ENCODE data around the gene TRIM38.

Gene TRIM38

GRCh38 chr6:26028746-26029569 is 66.4 kb downstream of the TRIM38 start (continued):
- TF ChIP-seq ZNF518A (tag by site-specific recombination; conservative IDR thresholded peaks at IDR 0.05; ENCODE audit: low read depth) (no peak), ZNF555 (tag by site-specific recombination; conservative IDR thresholded peaks at IDR 0.05) (no peak), ZNF10 (tag by site-specific recombination; IDR thresholded peaks at IDR 0.05) (peak; percentile 25; the same call in 1 of the 2 replicates), ZNF174 (tag by site-specific recombination; IDR thresholded peaks at IDR 0.05) (no peak), ZNF785 (tag by site-specific recombination; IDR thresholded peaks at IDR 0.05) (no peak), PRDM1 (tag by site-specific recombination; IDR thresholded peaks at IDR 0.05) (peak; percentile 79), ZNF449 (tag by site-specific recombination; IDR thresholded peaks at IDR 0.05) (no peak), ZNF580 (tag by site-specific recombination; IDR thresholded peaks at IDR 0.05) (peak; percentile 97), HOXA7 (CRISPR knock-in tag; IDR thresholded peaks at IDR 0.05; ENCODE audit: borderline replicate concordance) (no peak), MYNN (tag by site-specific recombination; IDR thresholded peaks at IDR 0.05; ENCODE audit: borderline replicate concordance) (no peak), ZNF658 (tag by site-specific recombination; IDR thresholded peaks at IDR 0.05) (no peak), RBAK (tag by site-specific recombination; IDR thresholded peaks at IDR 0.05) (no peak), ZNF140 (tag by site-specific recombination; IDR thresholded peaks at IDR 0.05) (no peak), ZSCAN18 (tag by site-specific recombination; IDR thresholded peaks at IDR 0.05) (no peak), ZIC2 (tag by site-specific recombination; IDR thresholded peaks at IDR 0.05) (no peak), ZNF324 (tag by site-specific recombination; IDR thresholded peaks at IDR 0.05) (no peak), ZNF2 (tag by site-specific recombination; IDR thresholded peaks at IDR 0.05) (no peak), ZNF600 (tag by site-specific recombination; IDR thresholded peaks at IDR 0.05) (peak; percentile 36; the same call in 1 of the 2 replicates), ATF2 (tag by site-specific recombination; IDR thresholded peaks at IDR 0.05; ENCODE audit: low read depth) (peak; percentile 8; the same call in 1 of the 2 replicates), ZNF704 (tag by site-specific recombination; IDR thresholded peaks at IDR 0.05) (no peak), ZNF155 (tag by site-specific recombination; IDR thresholded peaks at IDR 0.05) (no peak), ZNF202 (tag by site-specific recombination; IDR thresholded peaks at IDR 0.05; ENCODE audit: borderline replicate concordance) (no peak), ZNF350 (tag by site-specific recombination; IDR thresholded peaks at IDR 0.05) (no peak)
